ENCODE data around the gene STPG3. TPM values are rescaled to one million over a fixed set of nuclear protein-coding genes. Genes with fewer than 3 reads are reported as not detected.
A peak's percentile ranks its signal among the peaks of the same experiment; 100 is the strongest.
"Not testable (repeated sequence)": the region's sequence is repeated elsewhere in the genome, so short reads cannot be mapped to it uniquely, and the experiment has no call there.

STPG3 gene
- total and polyA plus RNA-seq, 2 of the 4 experiments (the other 2 are of a cell fraction) = not detected

DNA sequence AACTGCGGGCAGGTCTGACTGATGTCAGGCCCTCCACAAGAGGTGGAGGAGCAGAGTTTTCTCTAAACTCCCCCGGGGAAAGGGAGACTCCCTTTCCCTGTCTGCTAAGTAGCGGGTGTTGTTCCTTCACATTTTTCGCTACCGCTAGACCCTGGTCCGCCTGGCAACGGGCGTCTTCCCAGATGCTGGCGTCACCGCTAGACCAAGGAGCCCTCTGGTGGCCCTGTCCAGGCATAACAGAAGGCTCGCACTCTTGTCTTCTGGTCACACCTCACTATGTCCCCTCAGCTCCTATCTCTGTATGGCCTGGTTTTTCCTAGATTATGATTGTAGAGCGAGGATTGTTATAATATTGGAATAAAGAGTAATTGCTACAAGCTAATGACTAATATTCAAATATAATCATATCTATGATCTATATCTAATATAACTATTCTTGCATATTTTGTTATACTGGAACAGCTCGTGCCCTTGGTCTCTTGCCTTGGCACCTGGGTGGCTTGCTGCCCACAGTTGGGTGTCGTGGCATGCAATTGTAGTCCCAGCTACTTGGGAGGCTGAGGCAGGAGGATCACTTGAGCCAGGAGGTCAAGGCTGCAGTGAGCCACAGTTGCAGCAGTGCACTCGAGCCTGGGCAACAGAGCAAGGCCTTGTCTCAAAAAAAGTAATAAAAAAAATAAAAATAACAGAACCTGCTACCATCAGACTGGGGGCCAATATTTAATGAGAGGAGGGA lies 11.3 kb downstream of the STPG3 start:
- H3K4me3 ChIP-seq (ENCODE audit: insufficient read depth, low read depth, low read length); H2BK120ac ChIP-seq (ENCODE audit: low read depth, low read length); H4K8ac ChIP-seq (ENCODE audit: low read depth in 2 of 2, low read length in 2 of 2); H2BK20ac ChIP-seq (ENCODE audit: low read depth, low read length); dilution Hi-C loops (cut with HindIII; ENCODE audit: low sequenced_read_pairs, unreplicated experiment); H3K9me3 ChIP-seq (ENCODE audit: control insufficient read depth, insufficient read depth, low read length); H3K4me1 ChIP-seq (ENCODE audit: control insufficient read depth, insufficient read depth, low read length); intact Hi-C loops (cut with micrococcal nuclease); H3K23ac ChIP-seq (ENCODE audit: low read depth, low read length); H3K27me3 ChIP-seq (ENCODE audit: control insufficient read depth, insufficient read depth, low read length); H3K4me2 ChIP-seq (ENCODE audit: low read depth, low read length); H2AK9ac ChIP-seq (replicated peaks; ENCODE audit: low read depth, low read length, poor library complexity); H3K27ac ChIP-seq (ENCODE audit: insufficient read depth, low read length); ATAC-seq (ENCODE audit: low read depth); BruUV-seq (replicated peaks); CTCF ChIA-PET; POLR2A ChIA-PET (ENCODE audit: unreplicated experiment); H3K9me1 ChIP-seq (ENCODE audit: insufficient read depth, low read length); H4K91ac ChIP-seq (ENCODE audit: insufficient read depth, low read depth, low read length); in situ Hi-C loops (cut with MboI; ENCODE audit: low sequenced_read_pairs); H4K5ac ChIP-seq (ENCODE audit: low read depth, low read length); H4K20me1 ChIP-seq (ENCODE audit: insufficient read depth, low read length); H2BK15ac ChIP-seq (ENCODE audit: low read depth, low read length); H2AFZ ChIP-seq (replicated peaks; ENCODE audit: low read length, poor library complexity); H3K56ac ChIP-seq (ENCODE audit: extremely low read depth, insufficient read depth, low read length); H3K14ac ChIP-seq (replicated peaks; ENCODE audit: low read depth, low read length); H2BK5ac ChIP-seq (ENCODE audit: low read depth, low read length, poor library complexity, severe bottlenecking); H3K18ac ChIP-seq (ENCODE audit: low read depth, low read length); H3K4ac ChIP-seq (ENCODE audit: low read depth, low read length); H3K9ac ChIP-seq (ENCODE audit: low read depth, low read length): not testable (repeated sequence)
- H3K36me3 ChIP-seq (ENCODE audit: control insufficient read depth, insufficient read depth, low read length) = peaks cover 51% of the 10 kb centered on the region
- peak overlapping the region; percentile 28; the same call in 1 of the 2 replicates for H2AK5ac ChIP-seq (ENCODE audit: low read depth, low read length)
- peaks cover 10 to 37% of the 10 kb centered on the region in 2 experiments for H3K79me1 ChIP-seq (ENCODE audit: low read depth in 1 of 2, low read length in 2 of 2)
- WGBS, 2 experiments (ENCODE audit: extremely low coverage in 2 of 2, insufficient read length in 1 of 2) = no CpG with 5 or more reads among the region's 15 CpGs
- DNase-seq = peak; percentile 50
- TF ChIP-seq RFX5 (IDR thresholded peaks at IDR 0.05; ENCODE audit: low read depth, low read length) (0 out of 2 replicates have a peak, but pooled peaks have one; percentile 27), CTCF (conservative IDR thresholded peaks at IDR 0.05; ENCODE audit: low read depth, low read length) (peak; percentile 32)

Data from IMR-90 (cell line).